Raji (cell line): ENCODE data around the gene PPFIA3.

Source experiments
- POLR2A ChIP-seq: IDR thresholded peaks from 2 replicates; pipeline ENCODE4 v1.6.1; 2011; ENCODE audit warnings: low read depth, low read length, control low read depth; ENCODE audit not compliant: insufficient read depth

Gene PPFIA3

GRCh38 chr19:49119411-49120324 lies at the start of gene PPFIA3:
Gene PPFIA3 (plus strand): TSS chr19:49119544. CDS start chr19:49127874, 8,330 bp downstream.
- no peak for TF ChIP-seq POLR2A

GRCh38 chr19:49070416-49070815 lies 48.9 kb upstream of the PPFIA3 start:
- no peak for TF ChIP-seq POLR2A

GRCh38 chr19:49071860-49072547 lies 47.3 kb upstream of the PPFIA3 start:
- no peak for TF ChIP-seq POLR2A

- TF ChIP-seq POLR2A, result no peak
Observed at GRCh38 chr19:49073514-49074378, 45.6 kb upstream of the PPFIA3 start.

GRCh38 chr19:49080392-49080791 lies 39.0 kb upstream of the PPFIA3 start:
- TF ChIP-seq POLR2A, result no peak

- TF ChIP-seq POLR2A, result no peak
Observed at GRCh38 chr19:49081273-49081672, 38.1 kb upstream of the PPFIA3 start.

- TF ChIP-seq POLR2A, result no peak
Observed at GRCh38 chr19:49084206-49085019, 34.9 kb upstream of the PPFIA3 start.

GRCh38 chr19:49085020-49085867 lies 34.1 kb upstream of the PPFIA3 start, which contains the start of gene SNRNP70:
Gene SNRNP70 (plus strand): TSS chr19:49085451. CDS start chr19:49086415, 964 bp downstream.
- TF ChIP-seq POLR2A, result peak; percentile 90

GRCh38 chr19:49085868-49086232 lies 33.5 kb upstream of the PPFIA3 start:
- TF ChIP-seq POLR2A, result no peak

- no peak for TF ChIP-seq POLR2A
Observed at GRCh38 chr19:49086296-49086695, 33.0 kb upstream of the PPFIA3 start.

- no peak for TF ChIP-seq POLR2A
Observed at GRCh38 chr19:49091391-49092038, 27.8 kb upstream of the PPFIA3 start.

GRCh38 chr19:49092686-49093085 lies 26.7 kb upstream of the PPFIA3 start:
- no peak for TF ChIP-seq POLR2A
